Natural killer cell (primary cell): Measurements from ENCODE around the gene KCNK18. TPM values are rescaled to one million over a fixed set of nuclear protein-coding genes. Genes with fewer than 3 reads are reported as not detected.

Source experiments
- ATAC-seq, 3 donors: fragments of 150-1000 bp in 2 of 3; fragments of 200-7000 bp in 1 of 3; cut with Tn5 transposase; 1 replicate in 1 of 3; 2 replicates in 2 of 3; pipeline ENCODE4 v1.10.0; 2021; ENCODE audit warnings: mild to moderate bottlenecking in 2 of 3, moderate library complexity in 2 of 3
- DNase-seq, 2 donors: peaks; one replicate each; pipeline versions ENCODE4 v3.0.0 to v3.0.0-alpha.2; 2013 to 2021; ENCODE audit warnings: mixed read lengths in 1 of 2
- H3K27ac ChIP-seq: one replicate; pipeline ENCODE4 v1.5.1; 2013; ENCODE audit warnings: mild to moderate bottlenecking, low read length
- H3K27me3 ChIP-seq: one replicate; pipeline ENCODE4 v1.6.1; 2013; ENCODE audit warnings: low read length; ENCODE audit not compliant: control insufficient read depth, insufficient read depth
- H3K36me3 ChIP-seq: one replicate; pipeline ENCODE4 v1.6.1; 2013; ENCODE audit warnings: low read length; ENCODE audit not compliant: control insufficient read depth, insufficient read depth
- H3K4me1 ChIP-seq: one replicate; pipeline ENCODE4 v1.6.1; 2013; ENCODE audit warnings: low read length; ENCODE audit not compliant: control insufficient read depth, insufficient read depth
- H3K4me3 ChIP-seq: one replicate; pipeline ENCODE4 v1.5.1; 2013; ENCODE audit warnings: low read length
- H3K9me3 ChIP-seq: one replicate; pipeline ENCODE4 v1.6.1; 2013; ENCODE audit warnings: low read length; ENCODE audit not compliant: control insufficient read depth, insufficient read depth
- H3K27ac Mint-ChIP-seq, 2 donors: one replicate each; pipeline ENCODE4 v1.8.0; 2022; ENCODE audit warnings: mild to moderate bottlenecking in 2 of 2, mixed read lengths in 2 of 2, moderate library complexity in 1 of 2
- H3K27me3 Mint-ChIP-seq, 2 donors: one replicate each; pipeline ENCODE4 v1.8.0; 2022; ENCODE audit warnings: low read depth in 2 of 2, mixed read lengths in 2 of 2
- H3K36me3 Mint-ChIP-seq: one replicate; pipeline ENCODE4 v1.8.0; 2022; ENCODE audit warnings: mixed read lengths
- H3K4me1 Mint-ChIP-seq, 2 donors: one replicate each; pipeline ENCODE4 v1.8.0; 2022; ENCODE audit warnings: mixed read lengths in 2 of 2
- H3K4me3 Mint-ChIP-seq: one replicate; pipeline ENCODE4 v1.8.0; 2022; ENCODE audit warnings: mild to moderate bottlenecking, moderate library complexity, mixed read lengths
- H3K9me3 Mint-ChIP-seq, 2 donors: one replicate each; pipeline ENCODE4 v1.8.0; 2022; ENCODE audit warnings: mixed read lengths in 2 of 2
- CTCF ChIP-seq: fragments of 200-600 bp; IDR thresholded peaks from one replicate; pipeline ENCODE4 v1.8.0; 2022; ENCODE audit warnings: antibody characterized with exemption
- WGBS: methylation state at CpG from one replicate; pipeline ENCODE4 v1.1.7; 2013; ENCODE audit warnings: missing lambda C conversion rate; ENCODE audit not compliant: insufficient coverage; 5-methylcytosine and 5-hydroxymethylcytosine counted together
- intact Hi-C: fragments of 100-400 bp; cut with micrococcal nuclease; formaldehyde crosslinking; loops from one replicate; pipeline ENCODE4 v1.14.2; 2022
- total RNA-seq, 4 donors: library from RNA; stranded (reverse); fragments of 120-200 nt in 1 of 4; gene quantifications; one replicate each; pipeline versions ENCODE4 v1.2.3 to v1.2.4, GENCODE V29; 2013 to 2022

Gene KCNK18
- total RNA-seq, 3 donors from 2014 or later (not counting 1 experiment from before 2014, with no cell fraction given): not detected

GRCh38 chr10:117169480-117169879 lies 27.8 kb upstream of the KCNK18 start:
- Histone ChIP-seq H3K9me3 (no peaks in the 10 kb centered on the region), H3K27me3 (peaks cover 65% of the 10 kb centered on the region), H3K36me3 (no peaks in the 10 kb centered on the region), H3K4me1 (peaks cover 18% of the 10 kb centered on the region), H3K27ac (no peak overlapping the region), H3K4me3 (no peak overlapping the region)
- ATAC-seq (no peak), DNase-seq (no peak)
- Mint-ChIP-seq H3K27me3 (peaks cover 61 to 75% of the 10 kb centered on the region in 2 donors), H3K36me3 (no peaks in the 10 kb centered on the region), H3K9me3 (no peaks in the 10 kb centered on the region), H3K4me1 (peaks cover 3 to 8% of the 10 kb centered on the region in 2 donors), H3K4me3 (no peak overlapping the region), H3K27ac (no peak overlapping the region)
- 3% methylated on average over 2 of the region's 2 CpGs for WGBS
- intact Hi-C loops: no loop called here
- no peak for TF ChIP-seq CTCF

GRCh38 chr10:117170244-117170643 lies 27.0 kb upstream of the KCNK18 start:
- Histone ChIP-seq H3K4me1 (peaks cover 26% of the 10 kb centered on the region), H3K4me3 (no peak overlapping the region), H3K27me3 (peaks cover 60% of the 10 kb centered on the region), H3K9me3 (no peaks in the 10 kb centered on the region), H3K36me3 (no peaks in the 10 kb centered on the region), H3K27ac (no peak overlapping the region)
- H3K9me3 Mint-ChIP-seq: no peaks in the 10 kb centered on the region
- TF ChIP-seq CTCF: no peak
- no peak overlapping the region for H3K27ac Mint-ChIP-seq
- WGBS: 30% methylated on average over 6 of the region's 6 CpGs
- ATAC-seq (no peak), DNase-seq (no peak)
- H3K27me3 Mint-ChIP-seq: peaks cover 55 to 67% of the 10 kb centered on the region in 2 donors
- H3K4me3 Mint-ChIP-seq: no peak overlapping the region
- intact Hi-C loops: no loop called here
- peaks cover 10% of the 10 kb centered on the region in 2 donors for H3K4me1 Mint-ChIP-seq
- H3K36me3 Mint-ChIP-seq: no peaks in the 10 kb centered on the region

GRCh38 chr10:117174439-117175214 lies 22.7 kb upstream of the KCNK18 start:
- DNase-seq (peak; percentile 44 to 90), ATAC-seq (peak; percentile 77 to 85 (median 82))
- peak overlapping the region; percentile 90 for H3K4me3 Mint-ChIP-seq
- H3K27me3 Mint-ChIP-seq: peaks cover 27 to 32% of the 10 kb centered on the region in 2 donors
- intact Hi-C loops: loop anchor here (1.0 kb wide), 1 partner anchor 377 kb away; no protein-coding TSS in a partner anchor
- Histone ChIP-seq H3K36me3 (no peaks in the 10 kb centered on the region), H3K27me3 (peaks cover 22% of the 10 kb centered on the region), H3K4me3 (peak overlapping the region; percentile 35), H3K9me3 (no peaks in the 10 kb centered on the region), H3K27ac (no peak overlapping the region), H3K4me1 (peaks cover 18% of the 10 kb centered on the region)
- TF ChIP-seq CTCF: peak; percentile 69
- H3K4me1 Mint-ChIP-seq: peaks cover 19% of the 10 kb centered on the region in 2 donors
- 7% methylated on average over 16 of the region's 16 CpGs for WGBS
- H3K27ac Mint-ChIP-seq: peak overlapping the region in 1 of 2 donors; percentile 56
- H3K36me3 Mint-ChIP-seq: no peaks in the 10 kb centered on the region
- H3K9me3 Mint-ChIP-seq: no peaks in the 10 kb centered on the region
